Motor neuron (in vitro differentiated cells): ENCODE results near the gene KIF2A. TPM values are rescaled to one million over a fixed set of nuclear protein-coding genes. Genes with fewer than 3 reads are reported as not detected.

Source experiments
- ATAC-seq, 8 experiments: fragments of 200-7000 bp; cut with Tn5 transposase; replicated peaks in 6 of 8; 2 replicates each; pipeline ENCODE4 v1.8.0; 2021; ENCODE audit warnings: mild to moderate bottlenecking in 8 of 8, moderate library complexity in 8 of 8
- H3K27ac ChIP-seq, 2 donors: fragments of 250-450 bp; sonication (Bioruptor Pico); 2 replicates each; pipeline ENCODE4 v1.9.0; 2021; ENCODE audit warnings: antibody characterized with exemption in 2 of 2, mild to moderate bottlenecking in 2 of 2, moderate library complexity in 1 of 2
- H3K4me1 ChIP-seq, 2 donors: fragments of 250-450 bp; sonication (Bioruptor Pico); replicated peaks in 1 of 2; 2 replicates each; pipeline ENCODE4 v1.6.1; 2021; ENCODE audit warnings: antibody characterized with exemption in 2 of 2, mild to moderate bottlenecking in 2 of 2, moderate library complexity in 1 of 2
- H3K4me3 ChIP-seq, 5 donors: fragments of 250-450 bp; sonication (Bioruptor Pico); 2 replicates each; pipeline ENCODE4 v1.9.0; 2021; ENCODE audit warnings: antibody characterized with exemption in 5 of 5, mild to moderate bottlenecking in 5 of 5, moderate library complexity in 4 of 5
- WGBS, 10 experiments: fragments of 450-650 bp; shearing (Covaris generic); methylation state at CpG; one replicate each; pipeline ENCODE4 v1.0.0; 2022; 5-methylcytosine and 5-hydroxymethylcytosine counted together
- in situ Hi-C, 9 experiments: fragments of 400-800 bp; cut with MboI; loops; one replicate each; pipeline ENCODE4 v1.15.0; 2021; ENCODE audit warnings: low sequenced_read_pairs in 9 of 9, low pct_unique_long_range_greater_than_20kb in 2 of 9; ENCODE audit not compliant: unreplicated experiment in 9 of 9
- total RNA-seq, 8 experiments: library from RNA; unstranded; fragments of 300-600 nt; gene quantifications; 2 replicates each; pipeline versions ENCODE4 v1.2.3 to v1.2.4, GENCODE V29; 2022

The KIF2A gene
- total RNA-seq, 8 experiments from 2014 or later = 40.2 to 104 (median 65.4) TPM

DNA sequence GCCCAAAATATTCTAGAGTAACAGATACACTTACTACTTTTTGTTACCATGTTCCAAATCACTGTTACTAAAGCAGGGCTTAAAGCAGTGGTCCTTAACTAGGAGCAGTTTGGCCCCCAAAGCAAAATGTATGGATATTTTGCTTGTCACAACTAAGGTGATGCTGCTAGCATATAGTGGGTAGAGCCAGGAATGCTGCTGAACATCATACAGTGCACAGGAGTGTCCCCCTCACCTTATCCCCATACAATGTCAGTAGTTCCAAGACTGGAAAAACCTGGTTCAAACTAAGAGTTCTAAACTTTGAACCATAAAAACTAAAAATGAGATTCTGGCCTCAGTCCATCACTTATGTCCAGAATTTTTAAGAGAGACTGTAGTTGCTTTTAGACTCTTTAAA is 69.6 kb downstream of the KIF2A start:
- Histone ChIP-seq H3K4me3 (no peak overlapping the region), H3K27ac (no peak overlapping the region), H3K4me1 (no peaks in the 10 kb centered on the region)
- in situ Hi-C loops = no loop called here
- no peak for ATAC-seq

DNA sequence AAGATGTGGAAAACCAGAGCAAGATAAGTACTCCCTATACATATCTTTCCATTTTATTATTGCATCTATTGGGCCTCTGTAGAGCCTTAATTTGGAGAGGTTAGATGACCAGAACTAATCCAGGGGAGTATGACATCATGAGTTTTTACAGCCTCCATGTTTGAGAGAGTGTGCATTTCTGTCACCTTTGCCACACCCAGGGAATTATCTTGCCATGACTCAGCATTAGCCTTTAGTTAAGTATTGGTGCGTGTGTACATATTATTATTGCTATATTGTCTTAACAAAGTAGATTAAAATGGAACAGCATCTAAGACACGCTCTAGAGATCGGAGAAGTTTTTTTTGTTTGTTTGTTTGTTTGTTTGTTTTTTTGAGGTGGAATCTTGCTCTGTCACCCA is 70.1 kb downstream of the KIF2A start:
- Histone ChIP-seq H3K27ac (no peak overlapping the region), H3K4me3 (no peak overlapping the region), H3K4me1 (no peaks in the 10 kb centered on the region)
- peak in 2 of 8 experiments; percentile 45 to 80 for ATAC-seq
- in situ Hi-C loops = no loop called here
- 83 to 100% (median 95%) methylated on average over 1 to 3 of the region's 3 CpGs; no CpG with 5 or more reads in 2 of the 10 experiments for WGBS, 10 experiments

DNA sequence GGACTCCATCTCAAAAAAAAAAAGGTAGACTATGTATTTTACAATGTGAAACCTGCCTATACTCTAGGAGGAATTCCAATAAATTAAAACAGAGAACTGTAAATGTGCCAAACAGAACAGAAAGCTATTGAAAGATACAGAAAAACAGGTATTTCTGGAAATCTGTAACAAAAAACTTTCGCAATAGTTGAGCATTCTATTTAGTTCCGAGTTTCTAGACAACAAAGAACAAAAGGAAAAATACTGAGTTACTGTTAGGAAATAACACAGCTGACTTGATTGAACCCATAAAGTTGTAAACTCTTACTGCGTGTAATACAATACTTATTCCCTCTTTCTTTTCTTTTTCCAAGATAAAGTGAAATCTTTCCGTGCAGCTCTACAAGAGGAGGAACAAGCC is 79.1 kb downstream of the KIF2A start:
- Histone ChIP-seq H3K4me3 (no peak overlapping the region), H3K4me1 (no peaks in the 10 kb centered on the region), H3K27ac (no peak overlapping the region)
- no peak for ATAC-seq
- in situ Hi-C loops = no loop called here
- WGBS, 10 experiments = 72 to 100% (median 93%) methylated on average over 1 to 4 of the region's 4 CpGs

DNA sequence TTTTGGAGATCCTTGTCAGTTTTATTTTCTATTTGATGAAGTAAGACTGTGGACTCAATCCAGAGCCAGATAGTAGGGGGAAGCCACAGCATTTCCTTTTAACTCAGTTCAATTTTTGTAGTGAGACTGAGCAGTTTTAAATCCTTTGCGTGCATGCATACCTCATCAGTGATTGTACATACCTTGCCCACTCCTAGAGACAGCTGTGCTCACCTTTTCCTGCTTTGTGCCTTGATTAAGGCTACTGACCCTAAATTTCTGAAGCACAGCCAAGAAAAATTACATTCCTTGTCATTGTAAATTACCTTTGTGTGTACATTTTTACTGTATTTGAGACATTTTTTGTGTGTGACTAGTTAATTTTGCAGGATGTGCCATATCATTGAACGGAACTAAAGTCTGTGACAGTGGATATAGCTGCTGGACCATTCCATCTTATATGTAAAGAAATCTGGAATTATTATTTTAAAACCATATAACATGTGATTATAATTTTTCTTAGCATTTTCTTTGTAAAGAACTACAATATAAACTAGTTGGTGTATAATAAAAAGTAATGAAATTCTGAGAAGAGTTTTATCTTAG is 79.9 kb downstream of the KIF2A start:
- Histone ChIP-seq H3K4me1 (no peaks in the 10 kb centered on the region), H3K27ac (no peak overlapping the region), H3K4me3 (no peak overlapping the region)
- in situ Hi-C loops = no loop called here
- 80 to 100% (median 100%) methylated on average over 1 to 2 of the region's 2 CpGs; no CpG with 5 or more reads in 2 of the 10 experiments for WGBS, 10 experiments
- ATAC-seq = no peak

DNA sequence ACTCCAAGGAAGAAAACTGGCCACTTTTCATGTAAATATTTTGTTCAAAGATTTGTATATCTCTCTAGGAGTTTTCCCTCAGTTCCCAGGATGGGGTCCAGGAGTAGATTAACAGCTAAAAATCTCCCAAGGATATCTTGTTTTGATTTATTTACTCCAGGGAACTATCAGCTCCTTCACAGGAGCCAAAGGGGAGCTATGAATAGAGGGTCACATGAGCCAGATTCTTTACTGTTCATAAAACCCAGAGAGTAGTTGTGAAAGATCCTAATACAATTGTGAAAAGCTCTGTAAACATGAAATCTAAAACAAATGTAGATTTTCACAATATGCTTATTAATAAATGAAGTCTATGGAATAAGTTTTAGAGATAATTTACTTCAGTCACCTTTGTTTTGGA is 80.8 kb downstream of the KIF2A start:
- no peaks in the 10 kb centered on the region for H3K4me1 ChIP-seq
- H3K4me3 ChIP-seq = no peak overlapping the region
- no peak overlapping the region for H3K27ac ChIP-seq
- in situ Hi-C loops = no loop called here
- ATAC-seq = no peak

DNA sequence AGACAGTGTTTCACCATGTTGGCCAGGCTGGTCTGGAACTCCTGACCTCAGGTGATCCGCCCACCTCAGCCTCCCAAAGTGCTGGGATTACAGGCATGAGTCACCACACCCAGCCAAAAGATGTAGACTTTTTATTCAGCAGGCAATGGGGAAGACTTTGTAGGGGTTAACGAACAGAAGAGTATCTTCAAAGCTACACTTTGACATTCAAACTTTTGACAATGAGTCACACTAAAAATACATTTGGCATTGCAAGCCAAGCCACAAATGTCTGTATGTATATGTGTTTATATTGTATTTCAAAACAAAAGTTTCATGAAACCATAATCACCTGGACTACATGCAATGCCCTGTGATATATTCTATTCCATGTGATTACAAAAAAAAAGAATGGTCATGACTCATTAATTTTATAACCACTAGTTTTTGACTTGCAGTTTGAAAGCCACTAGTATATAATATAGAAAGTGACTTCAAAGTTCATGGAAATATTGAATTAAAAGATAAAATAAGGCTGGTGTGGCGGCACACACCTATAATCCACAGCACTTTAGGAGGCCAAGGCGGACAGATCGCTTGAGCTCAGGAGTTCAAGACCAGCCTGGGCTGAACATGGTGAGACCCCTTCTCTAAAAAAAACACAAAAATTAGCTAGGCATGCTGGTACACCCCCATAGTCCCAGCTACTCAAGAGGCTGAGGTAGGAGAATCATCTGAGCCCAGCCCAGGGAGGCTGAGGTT is 89.4 kb downstream of the KIF2A start:
- in situ Hi-C loops = no loop called here
- no peak overlapping the region for H3K27ac ChIP-seq
- no peaks in the 10 kb centered on the region for H3K4me1 ChIP-seq
- WGBS, 10 experiments = 40 to 100% (median 76%) methylated on average over 1 to 5 of the region's 5 CpGs; no CpG with 5 or more reads in 1 of the 10 experiments
- no peak overlapping the region for H3K4me3 ChIP-seq
- ATAC-seq = peak in 1 of 8 experiments; percentile 31

DNA sequence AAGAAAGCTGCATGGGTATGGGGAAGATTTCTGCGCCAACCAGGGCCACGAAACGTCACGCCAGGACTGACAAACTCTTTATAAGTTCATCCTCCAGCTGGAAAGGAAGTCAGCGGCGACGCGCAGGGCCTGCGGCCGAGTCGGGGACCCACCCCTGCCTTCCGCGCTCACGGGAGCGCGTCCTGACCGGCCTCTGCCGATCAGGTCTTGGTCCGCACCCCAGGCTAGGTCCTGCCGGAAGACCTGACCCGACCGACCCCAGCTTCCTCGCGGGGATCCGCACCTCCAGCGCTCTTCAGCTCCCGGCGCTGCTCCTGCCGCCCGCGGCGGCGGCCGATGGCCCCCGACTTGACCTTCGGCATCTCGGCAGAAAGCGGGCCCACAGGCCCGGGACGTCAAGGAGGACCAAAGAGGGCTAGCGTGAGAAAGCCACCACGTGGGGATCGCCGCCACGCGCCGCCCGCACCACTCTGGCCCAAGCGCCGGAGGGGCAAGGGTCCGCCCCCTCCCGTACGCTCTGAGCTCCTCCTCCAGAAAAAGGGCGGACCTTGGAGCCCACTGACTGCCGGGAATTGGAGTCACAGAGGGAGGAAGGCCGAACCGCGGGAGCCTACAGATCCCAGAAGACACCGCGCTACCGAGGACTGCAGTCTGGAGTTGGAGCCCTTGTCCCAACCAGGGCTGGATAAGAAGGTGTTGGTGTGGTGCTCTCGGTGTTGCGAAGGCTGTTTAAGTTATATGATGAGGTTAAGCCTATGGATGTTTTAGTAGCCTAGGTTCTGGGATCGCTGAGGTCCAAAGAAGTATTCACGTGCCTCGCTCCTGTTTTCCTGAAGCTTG is 97.6 kb downstream of the KIF2A start, which contains the start of gene DIMT1:
Gene DIMT1 (minus strand): TSS at position 495 of the 840 bp plus-strand sequence. CDS start 133 bp downstream, at position 362.
- Histone ChIP-seq H3K4me1 (no peaks in the 10 kb centered on the region), H3K27ac (peak within 1 kb of the TSS; percentile 33 to 70), H3K4me3 (peak within 1 kb of the TSS; percentile 61 to 99 (median 94))
- ATAC-seq = peak; percentile 90 to 99 (median 98)
- 0 to 2% (median 0%) methylated on average over 2 to 24 of the region's 66 CpGs; no CpG with 5 or more reads in 2 of the 10 experiments for WGBS, 10 experiments
- in situ Hi-C loops = no loop called here

DNA sequence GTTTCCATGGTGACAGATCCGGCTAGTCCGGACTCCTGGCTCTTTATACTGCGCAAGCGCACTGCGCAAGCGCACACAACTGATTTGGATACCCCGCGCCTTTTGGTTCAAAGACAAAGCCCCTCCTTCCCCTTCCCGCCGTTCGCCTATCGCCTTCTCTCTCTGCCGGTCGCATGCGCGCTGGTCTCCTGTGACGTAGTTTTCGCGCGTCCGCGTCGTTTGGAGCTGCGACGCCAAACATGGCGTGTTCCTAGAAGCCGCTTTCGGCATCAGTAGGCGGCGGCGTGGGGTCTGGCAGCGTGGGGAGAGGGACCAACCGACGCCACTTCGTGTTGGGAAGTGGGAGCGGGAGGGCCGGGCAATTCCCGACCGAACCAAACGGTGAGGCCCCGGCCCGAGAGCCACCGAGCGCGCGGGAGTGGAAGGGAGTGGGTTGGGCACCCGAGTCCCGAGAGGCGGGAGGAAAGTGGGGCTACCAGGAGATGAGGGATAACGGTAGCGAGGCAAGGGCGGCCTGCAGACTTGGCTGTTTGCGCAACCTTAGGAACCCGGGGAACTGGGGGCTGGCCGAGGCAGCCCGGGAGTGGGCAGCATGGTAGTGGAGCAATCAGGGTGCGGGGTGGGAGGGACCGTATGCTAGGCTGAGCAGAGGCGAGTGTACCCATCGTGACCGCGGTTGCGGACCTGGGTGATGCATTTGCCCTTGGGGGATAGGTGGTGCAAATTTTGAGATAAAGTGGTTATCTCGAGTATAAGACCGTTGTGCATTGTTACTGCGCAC is 106.7 kb downstream of the KIF2A start, which contains the start of gene IPO11:
Gene IPO11 (plus strand): TSS at position 215 of the 781 bp plus-strand sequence. CDS start 24,517 bp downstream, outside the sequence.
- 0 to 12% (median 0%) methylated on average over 1 to 19 of the region's 66 CpGs; no CpG with 5 or more reads in 1 of the 10 experiments for WGBS, 10 experiments
- Histone ChIP-seq H3K27ac (peak within 1 kb of the TSS; percentile 84 to 90), H3K4me3 (peak within 1 kb of the TSS; percentile 64 to 90 (median 80)), H3K4me1 (peaks cover 8 to 16% of the 10 kb centered on the region in 2 donors)
- ATAC-seq = peak; percentile 91 to 98 (median 94)
- in situ Hi-C loops = no loop called here

DNA sequence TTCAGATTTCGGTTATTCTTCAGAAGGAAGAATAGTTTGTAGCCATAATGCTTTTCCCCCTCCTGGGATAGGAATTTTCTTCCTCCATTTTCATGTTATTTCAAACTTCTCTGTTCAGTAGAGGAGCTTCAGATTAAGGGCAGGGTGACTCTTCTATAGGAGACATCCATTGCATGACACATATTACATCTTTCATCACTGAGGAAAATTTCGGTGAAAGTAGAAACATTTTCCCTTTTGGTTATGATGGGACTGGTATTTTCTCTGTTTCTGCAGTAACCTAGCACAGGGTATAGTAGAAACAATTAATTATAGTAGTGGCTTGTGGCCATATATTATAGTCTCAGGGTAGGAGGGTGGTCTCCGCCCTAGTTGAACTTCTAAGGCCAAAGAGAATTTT is 107.7 kb downstream of the KIF2A start:
- ATAC-seq = no peak
- peak overlapping the region in 1 of 2 donors; percentile 90 for H3K27ac ChIP-seq
- H3K4me3 ChIP-seq = peak overlapping the region; percentile 64 to 90 (median 80)
- in situ Hi-C loops = no loop called here
- H3K4me1 ChIP-seq = peaks cover 8 to 16% of the 10 kb centered on the region in 2 donors
- 36 to 78% (median 60%) methylated on average over 1 to 3 of the region's 3 CpGs; no CpG with 5 or more reads in 1 of the 10 experiments for WGBS, 10 experiments

DNA sequence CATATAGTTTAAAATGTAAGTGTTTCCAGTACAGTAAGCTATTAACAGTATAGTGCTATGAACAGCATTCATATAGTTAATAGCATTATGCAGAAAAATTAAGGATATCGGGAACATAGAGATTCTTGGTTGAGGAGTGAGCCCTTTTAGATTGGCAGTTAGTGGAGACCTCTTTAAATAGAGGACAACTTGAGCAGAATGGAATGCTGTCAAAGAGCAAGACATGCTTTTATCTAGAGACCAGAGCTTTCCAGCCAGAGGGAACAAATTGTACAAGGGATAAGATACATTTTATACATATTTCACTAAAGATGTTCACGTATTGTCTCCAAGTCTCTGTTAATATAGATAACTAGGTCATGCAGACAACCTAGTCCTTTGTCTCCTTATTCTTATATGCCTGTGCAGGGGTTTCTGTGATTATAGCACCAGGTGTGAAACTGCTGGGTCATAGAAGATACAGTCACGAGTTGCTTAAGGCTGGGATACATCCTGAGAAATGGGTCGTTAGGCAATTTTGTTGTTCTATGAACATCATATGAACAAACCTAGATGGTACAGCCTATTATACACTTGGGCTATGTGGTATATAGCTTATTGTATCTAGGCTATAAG is 112.6 kb downstream of the KIF2A start:
- H3K4me1 ChIP-seq = peaks cover 4 to 11% of the 10 kb centered on the region in 2 donors
- WGBS, 10 experiments = 67 to 100% (median 93%) methylated on average over 1 to 4 of the region's 4 CpGs; no CpG with 5 or more reads in 1 of the 10 experiments
- in situ Hi-C loops = no loop called here
- no peak overlapping the region for H3K27ac ChIP-seq
- H3K4me3 ChIP-seq = no peak overlapping the region
- no peak for ATAC-seq

DNA sequence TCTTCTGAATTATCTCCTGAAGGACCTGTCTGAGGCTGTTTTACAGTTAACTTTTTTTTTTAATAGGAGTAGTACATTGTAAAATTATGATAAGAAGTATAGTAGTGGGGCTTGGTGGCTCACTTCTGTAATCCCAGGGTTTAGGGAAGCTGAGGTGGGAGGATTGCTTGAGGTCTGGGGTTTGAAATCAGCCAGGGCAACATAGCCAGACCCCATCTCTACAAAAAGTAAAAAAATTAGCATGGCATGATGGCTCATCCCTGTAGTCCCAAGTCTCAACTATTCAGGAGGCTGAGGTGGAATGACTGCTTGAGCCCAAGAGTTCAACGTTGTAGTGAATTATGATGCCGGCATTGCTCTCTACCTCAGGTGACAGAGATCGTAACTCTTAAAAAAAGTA is 113.6 kb downstream of the KIF2A start:
- in situ Hi-C loops = no loop called here
- 100% methylated on average over 1 to 3 of the region's 3 CpGs; no CpG with 5 or more reads in 7 of the 10 experiments for WGBS, 10 experiments
- Histone ChIP-seq H3K27ac (no peak overlapping the region), H3K4me1 (peaks cover 0 to 2% of the 10 kb centered on the region in 2 donors), H3K4me3 (no peak overlapping the region)
- no peak for ATAC-seq

DNA sequence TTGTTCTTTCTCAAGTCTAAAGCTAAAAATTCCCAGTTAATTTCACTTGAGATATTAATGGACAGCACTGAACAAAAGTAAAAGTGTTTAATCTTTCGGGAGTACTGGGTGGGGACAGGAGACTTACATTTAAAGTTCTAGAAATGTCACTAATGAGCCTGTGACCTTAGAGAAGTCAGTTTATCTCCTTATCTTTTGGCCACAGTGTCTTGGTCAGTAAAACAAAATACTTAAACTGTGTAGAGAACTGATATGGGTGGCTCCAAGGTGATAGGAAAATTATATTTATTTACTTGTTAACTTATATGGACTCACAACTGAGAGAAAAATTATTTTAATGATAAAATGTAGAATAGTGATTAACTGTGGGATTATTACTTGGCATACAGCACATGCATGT is 115.4 kb downstream of the KIF2A start:
- Histone ChIP-seq H3K27ac (no peak overlapping the region), H3K4me1 (no peaks in the 10 kb centered on the region), H3K4me3 (no peak overlapping the region)
- ATAC-seq = no peak
- 0 to 100% (median 100%) methylated on average over 1 of the region's 1 CpG; no CpG with 5 or more reads in 3 of the 10 experiments for WGBS, 10 experiments
- in situ Hi-C loops = no loop called here
